SK-N-SH (cell line): ENCODE measurements around the gene GRWD1. TPM values are rescaled to one million over a fixed set of nuclear protein-coding genes. Genes with fewer than 3 reads are reported as not detected.

Source experiments
- CTCF ChIA-PET: fragments of 300-600, 350-600 bp; formaldehyde crosslinking; extraction: SDS; loops from one replicate; lab custom pipeline; 2021; lab: Yijun Ruan, JAX
- POLR2A ChIA-PET: fragments of 350-600 bp; sonication (Branson Sonifier 250); formaldehyde crosslinking; extraction: SDS; loops from one replicate; lab custom pipeline; 2020; ENCODE audit warnings: antibody characterized with exemption, inconsistent platforms; lab: Yijun Ruan, JAX
- DNase-seq: peaks from one replicate; pipeline ENCODE4 v3.0.0; 2012
- H2AFZ ChIP-seq: fragments of 200-600 bp; sonication (generic); 2 replicates; pipeline ENCODE4 v1.8.1; 2016; ENCODE audit warnings: antibody characterized with exemption, mild to moderate bottlenecking, low read depth
- H3F3A ChIP-seq: fragments of 200-600 bp; sonication (generic); replicated peaks from 2 replicates; pipeline ENCODE3; 2016; ENCODE audit warnings: antibody characterized with exemption, mild to moderate bottlenecking; ENCODE audit not compliant: insufficient read depth
- H3K27ac ChIP-seq, 2 experiments: fragments of 200-500 bp in 1 of 2; fragments of 200-600 bp in 1 of 2; sonication (Bioruptor generic) in 1 of 2; sonication (generic), shearing (Covaris generic) in 1 of 2; 2 replicates each; pipeline versions ENCODE4 v1.5.1 to v1.6.1; 2014 to 2016; ENCODE audit warnings: low read depth in 2 of 2, inconsistent platforms in 1 of 2, low read length in 1 of 2, mild to moderate bottlenecking in 1 of 2, mixed read lengths in 1 of 2
- H3K27me3 ChIP-seq: fragments of 200-600 bp; sonication (generic), shearing (Covaris generic); 2 replicates; pipeline ENCODE4 v1.6.1; 2016; ENCODE audit warnings: mixed run types; ENCODE audit not compliant: insufficient read depth
- H3K36me3 ChIP-seq, 2 experiments: fragments of 200-500 bp in 1 of 2; fragments of 200-600 bp in 1 of 2; sonication (Bioruptor generic) in 1 of 2; sonication (generic) in 1 of 2; replicated peaks in 1 of 2; 2 replicates each; pipeline versions ENCODE3 to v1.5.1; 2014 to 2016; ENCODE audit warnings: low read length in 1 of 2, mild to moderate bottlenecking in 1 of 2; ENCODE audit not compliant: insufficient read depth in 2 of 2, control insufficient read depth in 1 of 2
- H3K4me1 ChIP-seq, 2 experiments: fragments of 200-500 bp in 1 of 2; fragments of 200-600 bp in 1 of 2; sonication (Bioruptor generic) in 1 of 2; sonication (generic), shearing (Covaris generic) in 1 of 2; 2 replicates each; pipeline versions ENCODE4 v1.5.1 to v1.6.1; 2014 to 2016; ENCODE audit warnings: low read depth in 1 of 2, low read length in 1 of 2, mixed run types in 1 of 2; ENCODE audit not compliant: insufficient read depth in 2 of 2, control insufficient read depth in 1 of 2
- H3K4me2 ChIP-seq: fragments of 200-600 bp; sonication (generic), shearing (Covaris generic); 2 replicates; pipeline ENCODE4 v1.6.1; 2017; ENCODE audit warnings: mixed run types
- H3K4me3 ChIP-seq, 2 experiments: fragments of 200-500 bp in 1 of 2; fragments of 200-600 bp in 1 of 2; sonication (Bioruptor generic) in 1 of 2; sonication (generic), shearing (Covaris generic) in 1 of 2; 2 replicates each; pipeline versions ENCODE4 v1.5.1 to v1.8.1; 2014 to 2016; ENCODE audit warnings: low read depth in 2 of 2, inconsistent platforms in 1 of 2, low read length in 1 of 2, mild to moderate bottlenecking in 1 of 2, mixed read lengths in 1 of 2, moderate library complexity in 1 of 2
- H3K79me2 ChIP-seq: fragments of 200-600 bp; sonication (generic); 2 replicates; pipeline ENCODE4 v1.8.1; 2017; ENCODE audit warnings: mild to moderate bottlenecking; ENCODE audit not compliant: insufficient read depth
- H3K9ac ChIP-seq: fragments of 200-600 bp; sonication (generic); 2 replicates; pipeline ENCODE4 v1.6.1; 2017; ENCODE audit warnings: mixed run types
- H3K9me2 ChIP-seq: fragments of 200-600 bp; sonication (generic); 2 replicates; pipeline ENCODE4 v1.6.1; 2017; ENCODE audit warnings: mixed run types
- H3K9me3 ChIP-seq: fragments of 200-600 bp; sonication (generic); 2 replicates; pipeline ENCODE4 v1.6.1; 2017; ENCODE audit warnings: mixed run types, mild to moderate bottlenecking, moderate library complexity
- H4K20me1 ChIP-seq: fragments of 200-600 bp; sonication (generic); 2 replicates; pipeline ENCODE4 v1.6.1; 2017; ENCODE audit warnings: mild to moderate bottlenecking, mixed run types; ENCODE audit not compliant: insufficient read depth
- CHD2 ChIP-seq: fragments of 150-350 bp; IDR thresholded peaks from 2 replicates; pipeline ENCODE4 v1.6.1; 2018; ENCODE audit warnings: low read length; ENCODE audit not compliant: partially characterized antibody
- EP300 ChIP-seq, 2 experiments: IDR thresholded peaks; 2 replicates each; pipeline versions ENCODE4 v1.4.0 to v1.6.1; 2012; ENCODE audit warnings: borderline replicate concordance in 1 of 2, low read depth in 1 of 2, low read length in 1 of 2
- EZH2phosphoT487 ChIP-seq: fragments of 200-600 bp; sonication (generic); IDR thresholded peaks from 2 replicates; pipeline ENCODE4 v1.6.1; 2017; ENCODE audit warnings: low read depth, mixed run types, mild to moderate bottlenecking, antibody characterized with exemption, moderate library complexity, borderline replicate concordance
- FOXJ3 ChIP-seq: sonication (generic); formaldehyde crosslinking; IDR thresholded peaks from 2 replicates; pipeline ENCODE4 v1.5.1; 2020; ENCODE audit warnings: mild to moderate bottlenecking, missing genetic modification reagents
- FOXM1 ChIP-seq: IDR thresholded peaks from 2 replicates; pipeline ENCODE4 v1.4.0; 2012; ENCODE audit warnings: low read depth, mild to moderate bottlenecking
- MAX ChIP-seq: IDR thresholded peaks from 2 replicates; pipeline ENCODE4 v1.4.0; 2012; ENCODE audit warnings: low read depth
- POLR2AphosphoS5 ChIP-seq: IDR thresholded peaks from 2 replicates; pipeline ENCODE4 v1.6.1; 2012; ENCODE audit warnings: low read depth, low read length
- RCOR1 ChIP-seq: fragments of 150-350 bp; IDR thresholded peaks from 2 replicates; pipeline ENCODE4 v1.6.1; 2017; ENCODE audit warnings: antibody characterized with exemption, low read length
- RFX5 ChIP-seq: IDR thresholded peaks from 2 replicates; pipeline ENCODE4 v1.6.1; 2012; ENCODE audit warnings: mild to moderate bottlenecking, improper control_type of control experiment, low read length
- RXRA ChIP-seq: IDR thresholded peaks from 2 replicates; pipeline ENCODE4 v1.4.0; 2012; ENCODE audit warnings: low read depth, mild to moderate bottlenecking, borderline replicate concordance
- SIN3A ChIP-seq: IDR thresholded peaks from 2 replicates; pipeline ENCODE4 v1.6.1; 2012; ENCODE audit warnings: low read depth, mild to moderate bottlenecking, low read length, moderate library complexity, borderline replicate concordance
- YY1 ChIP-seq: IDR thresholded peaks from 2 replicates; pipeline ENCODE4 v1.4.0; 2012; ENCODE audit warnings: low read depth, mild to moderate bottlenecking
- ZBTB33 ChIP-seq: IDR thresholded peaks from 2 replicates; pipeline ENCODE4 v1.4.0; 2012; ENCODE audit warnings: low read depth, borderline replicate concordance
- WGBS: methylation state at CpG from one replicate; pipeline ENCODE4 v1.1.6; 2017; ENCODE audit warnings: low lambda C conversion rate; 5-methylcytosine and 5-hydroxymethylcytosine counted together
- polyA plus RNA-seq, 3 experiments: library from polyadenylated mRNA; depleted of rRNA; stranded (reverse); fragments of >200 nt; gene quantifications; 2 replicates each; pipeline ENCODE4 v1.2.3, GENCODE V29; 2012

Gene GRWD1
- polyA plus RNA-seq, 1 of the 3 experiments (the other 2 are of a cell fraction) = 36.6 TPM

GRCh38 chr19:48396824-48397176 lies 49.0 kb upstream of the GRWD1 start:
- Histone ChIP-seq H3K79me2 (no peaks in the 10 kb centered on the region), H4K20me1 (no peaks in the 10 kb centered on the region), H3K4me2 (0 out of 2 replicates have a peak overlapping the region, but pooled peaks have one; percentile 11), H3K27me3 (no peaks in the 10 kb centered on the region), H3K9ac (no peak overlapping the region), H3K9me3 (no peaks in the 10 kb centered on the region), H3K4me3 (no peak overlapping the region), H3K4me1 (peaks cover 4 to 45% of the 10 kb centered on the region in 2 experiments; a peak in 3 of 4 replicates), H3K27ac (no peak overlapping the region), H2AFZ (no peak overlapping the region), H3K36me3 (no peaks in the 10 kb centered on the region), H3K9me2 (no peaks in the 10 kb centered on the region), H3F3A (peaks cover 26% of the 10 kb centered on the region)
- no CpG with 5 or more reads among the region's 2 CpGs for WGBS
- DNase-seq = no peak
- ChIA-PET POLR2A (no interaction called here), CTCF (no interaction called here)
- TF ChIP-seq EZH2phosphoT487 = no peak
- TF ChIP-seq SIN3A = no peak
- no peak for TF ChIP-seq EP300 (IDR thresholded peaks at IDR 0.05; ENCODE audit: borderline replicate concordance in 1 of 2, low read depth in 1 of 2, low read length in 1 of 2)
- no peak for TF ChIP-seq CHD2
- TF ChIP-seq ZBTB33 = no peak
- no peak for TF ChIP-seq RFX5

- Histone ChIP-seq H3K36me3 (no peaks in the 10 kb centered on the region), H3K9me3 (no peaks in the 10 kb centered on the region), H3K79me2 (no peaks in the 10 kb centered on the region), H3K4me1 (peaks cover 4 to 45% of the 10 kb centered on the region in 2 experiments; a peak in 3 of 4 replicates), H3K27me3 (no peaks in the 10 kb centered on the region), H2AFZ (peak overlapping the region; percentile 75; the same call in 1 of the 2 replicates), H3K27ac (no peak overlapping the region; a peak in 1 of 4 replicates), H3K9me2 (no peaks in the 10 kb centered on the region), H3K4me2 (peak overlapping the region; percentile 71), H3F3A (peaks cover 24% of the 10 kb centered on the region)
- no peak for DNase-seq
- CTCF ChIA-PET = no interaction called here
- TF ChIP-seq FOXM1 (no peak), POLR2AphosphoS5 (no peak), FOXJ3 (CRISPR knock-in tag) (no peak), EP300 (IDR thresholded peaks at IDR 0.05; ENCODE audit: borderline replicate concordance in 1 of 2, low read depth in 1 of 2, low read length in 1 of 2) (no peak), RCOR1 (no peak), RXRA (no peak), MAX (no peak), YY1 (no peak)
- TF ChIP-seq, all 33 proteins: peak for 0
- Histone ChIP-seq H3K9ac (peak overlapping the region; percentile 72), H4K20me1 (no peaks in the 10 kb centered on the region), H3K4me3 (peak overlapping the region; percentile 51 to 52; a peak in 3 of 4 replicates)
- WGBS = 85% methylated on average over 22 of the region's 22 CpGs
- POLR2A ChIA-PET = no interaction called here
Measured at GRCh38 chr19:48397263-48398101, 48.3 kb upstream of the GRWD1 start.
